Gastroesophageal sphincter (tissue), 3 donors: ENCODE results near the gene EVI5L.

Source experiments
- CTCF ChIP-seq, 4 experiments: fragments of 200-600 bp in 2 of 4; fragments of 450-650 bp in 2 of 4; sonication (generic) in 1 of 4; IDR thresholded peaks; one replicate each; pipeline ENCODE4 v1.5.1; 2017 to 2019; ENCODE audit warnings: antibody characterized with exemption in 4 of 4, mild to moderate bottlenecking in 2 of 4, moderate library complexity in 2 of 4
- EP300 ChIP-seq: sonication (generic); formaldehyde crosslinking; IDR thresholded peaks from one replicate; pipeline ENCODE4 v1.6.1; 2017; ENCODE audit warnings: antibody characterized with exemption, mild to moderate bottlenecking

DNA sequence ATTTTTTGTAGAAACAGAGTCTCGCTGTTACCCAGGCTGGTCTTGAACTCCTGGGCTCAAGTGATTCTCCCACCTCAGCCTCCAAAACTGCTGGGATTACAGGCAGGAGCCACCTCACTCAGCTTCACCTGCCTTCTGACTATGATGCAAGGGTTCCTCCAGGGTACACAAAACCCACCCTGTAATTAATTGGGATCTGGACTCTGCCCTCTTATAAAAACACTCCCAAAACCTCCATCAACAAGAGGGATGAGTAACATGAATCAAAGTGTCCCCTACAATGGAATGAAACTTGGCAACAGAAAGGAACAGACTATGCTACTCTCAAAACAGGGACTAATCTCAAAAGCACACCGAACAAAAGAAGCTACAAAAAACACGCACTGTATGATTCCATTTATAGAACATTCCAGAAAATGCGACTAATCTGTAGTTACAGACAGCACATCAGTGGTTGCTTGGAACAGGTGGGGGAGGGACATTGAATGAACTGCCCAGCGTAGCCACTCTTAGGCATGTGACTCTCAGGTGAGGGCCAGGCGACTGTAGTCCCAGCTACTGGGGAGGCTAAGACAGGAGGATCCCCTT lies 47.3 kb downstream of the EVI5L start:
- TF ChIP-seq EP300 (no peak), CTCF (IDR thresholded peaks at IDR 0.05) (no peak)
